ENCODE data around the gene SIN3B. TPM values are rescaled to one million over a fixed set of nuclear protein-coding genes. Genes with fewer than 3 reads are reported as not detected.

Gene SIN3B
- total RNA-seq, 1 donor: 24.2 TPM

GRCh38 chr19:16824658-16825311, 4.4 kb upstream of the SIN3B start:
- DNase-seq (ENCODE audit: insufficient read length, low spot score, missing footprints): peak; percentile 77
- peaks cover 22% of the 10 kb centered on the region for H3K4me1 ChIP-seq (ENCODE audit: insufficient read depth, low read length)
- H3K27ac ChIP-seq (ENCODE audit: low read depth, low read length): peak overlapping the region; percentile 48
- H3K27me3 ChIP-seq (ENCODE audit: insufficient read depth, low read length): no peaks in the 10 kb centered on the region
- peak overlapping the region; percentile 85 for H2AFZ ChIP-seq (ENCODE audit: low read length)
- no peaks in the 10 kb centered on the region for H3K9me3 ChIP-seq (ENCODE audit: low read depth, low read length)
- H3K4me3 ChIP-seq (ENCODE audit: insufficient read depth, low read length): peak overlapping the region; percentile 60
- peak overlapping the region; percentile 79 for H3K4me2 ChIP-seq (ENCODE audit: insufficient read depth, low read length)
- peaks cover 6% of the 10 kb centered on the region for H3K79me2 ChIP-seq (ENCODE audit: insufficient read depth, low read length)
- no peak for TF ChIP-seq CTCF (IDR thresholded peaks at IDR 0.05; ENCODE audit: extremely low read depth, low read depth, low read length)
- no peaks in the 10 kb centered on the region for H4K20me1 ChIP-seq (ENCODE audit: insufficient read depth, low read length)
- H3K36me3 ChIP-seq (ENCODE audit: insufficient read depth, low read length): no peaks in the 10 kb centered on the region

GRCh38 chr19:16825312-16826052, 3.7 kb upstream of the SIN3B start:
- DNase-seq (ENCODE audit: insufficient read length, low spot score, missing footprints): peak; percentile 83
- TF ChIP-seq CTCF (IDR thresholded peaks at IDR 0.05; ENCODE audit: extremely low read depth, low read depth, low read length): no peak
- no peaks in the 10 kb centered on the region for H3K9me3 ChIP-seq (ENCODE audit: low read depth, low read length)

GRCh38 chr19:16829822-16830289, 658 bp downstream of the SIN3B start:
- Histone ChIP-seq H2AFZ (ENCODE audit: low read length) (peak overlapping the region; percentile 74), H3K36me3 (ENCODE audit: insufficient read depth, low read length) (peaks cover 25% of the 10 kb centered on the region), H3K4me2 (ENCODE audit: insufficient read depth, low read length) (peak overlapping the region; percentile 95), H3K27me3 (ENCODE audit: insufficient read depth, low read length) (no peaks in the 10 kb centered on the region), H3K79me2 (ENCODE audit: insufficient read depth, low read length) (peaks cover 21% of the 10 kb centered on the region), H4K20me1 (ENCODE audit: insufficient read depth, low read length) (peaks cover 17% of the 10 kb centered on the region), H3K4me3 (ENCODE audit: insufficient read depth, low read length) (peak overlapping the region; percentile 95), H3K27ac (ENCODE audit: low read depth, low read length) (peak overlapping the region; percentile 61), H3K4me1 (ENCODE audit: insufficient read depth, low read length) (peaks cover 28% of the 10 kb centered on the region), H3K9me3 (ENCODE audit: low read depth, low read length) (no peaks in the 10 kb centered on the region)
- no peak for TF ChIP-seq CTCF (IDR thresholded peaks at IDR 0.05; ENCODE audit: extremely low read depth, low read depth, low read length)
- peak; percentile 62 for DNase-seq (ENCODE audit: insufficient read length, low spot score, missing footprints)

More at GRCh38 chr19:16825312-16826052, 3.7 kb upstream of the SIN3B start:
- Histone ChIP-seq H3K36me3 (ENCODE audit: insufficient read depth, low read length) (no peaks in the 10 kb centered on the region), H3K27ac (ENCODE audit: low read depth, low read length) (peak overlapping the region; percentile 48), H3K27me3 (ENCODE audit: insufficient read depth, low read length) (no peaks in the 10 kb centered on the region), H2AFZ (ENCODE audit: low read length) (peak overlapping the region; percentile 85), H4K20me1 (ENCODE audit: insufficient read depth, low read length) (peaks cover 4% of the 10 kb centered on the region), H3K4me3 (ENCODE audit: insufficient read depth, low read length) (peak overlapping the region; percentile 60), H3K79me2 (ENCODE audit: insufficient read depth, low read length) (peaks cover 13% of the 10 kb centered on the region), H3K4me1 (ENCODE audit: insufficient read depth, low read length) (peaks cover 29% of the 10 kb centered on the region), H3K4me2 (ENCODE audit: insufficient read depth, low read length) (peak overlapping the region; percentile 79)

- H4K20me1 ChIP-seq (ENCODE audit: insufficient read depth, low read length): peaks cover 17% of the 10 kb centered on the region
- H3K4me2 ChIP-seq (ENCODE audit: insufficient read depth, low read length): peak overlapping the region; percentile 95
- H3K9me3 ChIP-seq (ENCODE audit: low read depth, low read length): no peaks in the 10 kb centered on the region
- no peaks in the 10 kb centered on the region for H3K27me3 ChIP-seq (ENCODE audit: insufficient read depth, low read length)
- H3K79me2 ChIP-seq (ENCODE audit: insufficient read depth, low read length): peaks cover 21% of the 10 kb centered on the region
- H3K36me3 ChIP-seq (ENCODE audit: insufficient read depth, low read length): peaks cover 30% of the 10 kb centered on the region
- no peak for TF ChIP-seq CTCF (IDR thresholded peaks at IDR 0.05; ENCODE audit: extremely low read depth, low read depth, low read length)
- DNase-seq (ENCODE audit: insufficient read length, low spot score, missing footprints): no peak
- H3K4me3 ChIP-seq (ENCODE audit: insufficient read depth, low read length): peak overlapping the region; percentile 95
- peak overlapping the region; percentile 61 for H3K27ac ChIP-seq (ENCODE audit: low read depth, low read length)
- H3K4me1 ChIP-seq (ENCODE audit: insufficient read depth, low read length): peaks cover 20% of the 10 kb centered on the region
- no peak overlapping the region for H2AFZ ChIP-seq (ENCODE audit: low read length)
These were observed 1.5 kb downstream of the SIN3B start for GRCh38 chr19:16830679-16831078.
